SK-N-MC (cell line): ENCODE results near the gene GIMAP2.

ENCODE experiments used
- EZH2 ChIP-seq: fragments of 200-600 bp; sonication (generic); IDR thresholded peaks from one replicate; pipeline ENCODE4 v1.6.1; 2017; ENCODE audit warnings: antibody characterized with exemption
- FOXP2 ChIP-seq: optimal IDR thresholded peaks from 2 replicates; pipeline ENCODE3; 2011; ENCODE audit warnings: mild to moderate bottlenecking, moderate library complexity; ENCODE audit not compliant: insufficient read depth; ENCODE audit errors: extremely low read length, control extremely low read depth
- POLR2AphosphoS5 ChIP-seq: IDR thresholded peaks from 2 replicates; pipeline ENCODE4 v1.6.1; 2012; ENCODE audit warnings: mild to moderate bottlenecking, low read depth, low read length, borderline replicate concordance

DNA sequence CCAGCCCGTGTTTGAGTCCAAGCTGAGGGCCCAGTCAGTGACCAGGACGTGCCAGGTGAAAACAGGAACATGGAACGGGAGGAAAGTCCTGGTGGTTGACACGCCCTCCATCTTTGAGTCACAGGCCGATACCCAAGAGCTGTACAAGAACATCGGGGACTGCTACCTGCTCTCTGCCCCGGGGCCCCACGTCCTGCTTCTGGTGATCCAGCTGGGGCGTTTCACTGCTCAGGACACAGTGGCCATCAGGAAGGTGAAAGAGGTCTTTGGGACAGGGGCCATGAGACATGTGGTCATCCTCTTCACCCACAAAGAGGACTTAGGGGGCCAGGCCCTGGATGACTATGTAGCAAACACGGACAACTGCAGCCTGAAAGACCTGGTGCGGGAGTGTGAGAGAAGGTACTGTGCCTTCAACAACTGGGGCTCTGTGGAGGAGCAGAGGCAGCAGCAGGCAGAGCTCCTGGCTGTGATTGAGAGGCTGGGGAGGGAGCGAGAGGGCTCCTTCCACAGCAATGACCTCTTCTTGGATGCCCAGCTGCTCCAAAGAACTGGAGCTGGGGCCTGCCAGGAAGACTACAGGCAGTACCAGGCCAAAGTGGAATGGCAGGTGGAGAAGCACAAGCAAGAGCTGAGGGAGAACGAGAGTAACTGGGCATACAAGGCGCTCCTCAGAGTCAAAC, 56.9 kb downstream of the GIMAP2 start:
- TF ChIP-seq EZH2 = no peak
- no peak for TF ChIP-seq POLR2AphosphoS5
- TF ChIP-seq FOXP2 = no peak
